H7 (cell line): ENCODE measurements around the gene KLHL17. TPM values are rescaled to one million over a fixed set of nuclear protein-coding genes. Genes with fewer than 3 reads are reported as not detected.
A peak's percentile ranks its signal among the peaks of the same experiment; 100 is the strongest.

ENCODE experiments used
- DNase-seq: peaks from one replicate; pipeline ENCODE4 v3.0.0; 2012
- H3K27me3 ChIP-seq: 2 replicates; pipeline ENCODE4 v1.6.0; 2011; ENCODE audit warnings: mild to moderate bottlenecking, low read length; ENCODE audit not compliant: control insufficient read depth, insufficient read depth
- H3K36me3 ChIP-seq: replicated peaks from 2 replicates; pipeline ENCODE4 v1.5.1; 2011; ENCODE audit warnings: low read length; ENCODE audit not compliant: control insufficient read depth, insufficient read depth
- H3K4me3 ChIP-seq: 2 replicates; pipeline ENCODE4 v1.5.1; 2011; ENCODE audit warnings: low read depth, mild to moderate bottlenecking, control low read depth, low read length, moderate library complexity; ENCODE audit not compliant: insufficient read depth
- total RNA-seq: library from RNA; depleted of rRNA; stranded (reverse); fragments of >200 nt; shearing (Covaris generic); gene quantifications from 2 replicates; pipeline ENCODE4 v1.2.3, GENCODE V29; 2014; rRNA removed

The KLHL17 gene
- total RNA-seq: 50.8 and 87.8 TPM in 2 replicates

DNA sequence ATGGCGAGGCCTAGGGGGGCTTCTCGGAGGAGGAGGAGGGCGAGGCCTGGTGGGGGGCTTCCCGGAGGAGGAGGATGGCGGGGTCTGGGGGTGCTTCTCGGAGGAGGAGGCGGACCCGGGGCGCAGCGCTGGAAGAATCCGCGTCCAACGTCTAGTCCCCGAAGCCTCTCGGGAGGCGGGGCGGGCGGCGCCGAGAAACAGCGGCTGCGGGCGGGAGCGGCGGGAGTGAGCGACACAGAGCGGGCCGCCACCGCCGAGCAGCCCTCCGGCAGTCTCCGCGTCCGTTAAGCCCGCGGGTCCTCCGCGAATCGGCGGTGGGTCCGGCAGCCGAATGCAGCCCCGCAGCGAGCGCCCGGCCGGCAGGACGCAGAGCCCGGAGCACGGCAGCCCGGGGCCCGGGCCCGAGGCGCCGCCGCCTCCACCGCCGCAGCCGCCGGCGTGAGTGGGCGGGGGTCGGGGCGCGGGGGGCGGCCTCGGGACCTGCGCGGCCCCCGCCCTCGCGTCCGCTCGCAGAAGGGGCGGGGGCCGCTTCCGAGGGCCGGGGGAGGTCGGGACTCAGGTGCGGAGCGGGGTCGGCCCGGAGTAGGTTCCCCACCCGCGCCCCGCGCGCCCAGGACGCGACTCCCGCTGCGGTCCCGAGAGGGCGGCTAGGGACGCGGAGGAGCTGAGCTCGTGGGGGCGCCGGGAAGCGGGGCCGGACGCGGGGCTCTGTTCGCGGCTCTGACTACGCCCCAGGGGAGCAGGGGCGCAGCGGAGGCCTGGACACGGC is at the start of gene KLHL17:
KLHL17 (plus strand) TSS at position 222 of the 769 bp plus-strand sequence; CDS start at position 332, 110 bp downstream.
- Histone ChIP-seq H3K36me3 (peaks cover 9% of the 10 kb centered on the region), H3K27me3 (peaks cover 18% of the 10 kb centered on the region), H3K4me3 (peak within 1 kb of the TSS; percentile 76)
- peak; percentile 98 for DNase-seq

DNA sequence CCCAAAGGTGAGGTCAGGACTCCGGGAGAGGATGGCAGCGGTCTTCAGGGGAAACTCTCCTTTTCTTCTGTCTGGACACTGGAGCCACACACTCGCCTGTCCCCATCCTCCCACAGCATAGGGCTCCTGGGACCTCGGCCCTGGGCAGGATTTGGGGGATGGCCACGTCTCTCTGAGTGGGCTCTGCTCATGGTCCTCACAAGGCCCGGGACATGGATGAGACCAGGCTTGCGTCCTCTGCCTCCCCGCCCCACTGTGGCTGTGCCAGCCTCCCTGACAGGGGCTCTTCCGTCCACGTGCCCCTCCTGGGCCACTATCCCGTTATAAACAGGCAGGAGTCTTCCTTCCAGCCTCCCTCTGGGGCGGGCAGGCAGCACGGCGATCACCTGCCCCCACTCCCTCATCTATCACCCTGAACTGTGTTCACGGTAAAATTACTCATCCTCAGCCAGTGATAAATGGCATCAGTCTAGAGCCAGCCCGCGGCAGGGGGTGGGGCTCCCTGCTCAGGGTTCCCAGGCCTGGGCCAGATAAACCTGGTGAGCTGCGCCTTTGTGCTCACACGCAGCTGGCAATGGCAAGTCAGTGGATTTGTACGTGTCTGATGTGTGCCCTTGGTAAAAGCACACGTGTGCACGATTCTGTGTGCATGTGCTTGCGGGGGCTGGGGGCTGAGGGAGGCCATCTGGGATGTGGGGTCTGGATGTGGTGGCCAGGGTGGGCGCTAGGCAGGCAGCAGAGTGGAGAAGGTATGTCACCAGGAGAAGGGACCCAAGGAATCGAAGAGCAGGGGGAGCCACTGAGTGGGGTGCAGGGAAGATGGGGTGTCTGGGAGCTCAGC is 49.3 kb upstream of the KLHL17 start:
- Histone ChIP-seq H3K36me3 (no peaks in the 10 kb centered on the region), H3K27me3 (peaks cover 36% of the 10 kb centered on the region), H3K4me3 (no peak overlapping the region)
- peak; percentile 50 for DNase-seq

DNA sequence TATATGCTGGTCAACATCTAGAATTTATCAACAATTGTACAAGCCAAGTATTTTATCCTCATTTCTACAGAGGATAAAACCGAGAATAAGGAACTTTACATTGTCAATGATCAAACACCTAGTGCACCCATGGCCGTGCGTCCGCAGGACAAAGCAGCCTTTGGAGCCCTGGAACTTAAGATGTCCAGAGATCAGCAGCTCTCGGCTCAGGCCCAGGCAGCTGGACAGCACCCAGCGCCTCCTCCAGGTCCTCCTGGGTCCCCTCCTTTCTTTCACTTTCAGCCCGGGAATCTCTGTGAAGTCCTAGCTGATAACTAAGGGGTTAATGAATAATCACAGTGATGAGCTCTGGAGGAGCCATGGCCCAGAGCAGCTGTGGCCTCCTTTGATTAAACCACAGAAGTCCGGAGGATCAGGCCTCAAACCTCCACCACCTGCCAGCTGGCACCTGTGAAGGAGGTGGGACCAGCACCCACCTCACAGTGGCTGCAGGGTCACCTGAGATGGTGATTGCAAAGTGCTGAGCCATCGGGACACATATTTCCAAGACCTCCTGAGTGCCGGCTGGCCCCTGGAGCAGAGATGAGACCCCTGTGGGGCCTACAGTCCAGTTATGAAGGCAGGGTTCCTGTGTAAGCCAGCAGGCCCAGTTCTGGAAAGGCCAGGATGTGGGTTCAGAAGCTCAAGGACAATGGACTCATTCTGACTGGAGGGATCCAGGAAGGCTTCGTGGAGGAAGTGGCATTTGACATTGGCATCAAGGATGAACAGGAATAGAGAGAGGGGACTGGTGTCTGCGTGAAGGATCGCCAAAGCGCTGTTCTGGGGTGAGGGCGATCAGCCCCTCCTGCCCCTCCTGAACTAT is 48.3 kb upstream of the KLHL17 start:
- no peak overlapping the region for H3K4me3 ChIP-seq
- H3K27me3 ChIP-seq: peaks cover 29% of the 10 kb centered on the region
- no peaks in the 10 kb centered on the region for H3K36me3 ChIP-seq
- DNase-seq: peak; percentile 37

DNA sequence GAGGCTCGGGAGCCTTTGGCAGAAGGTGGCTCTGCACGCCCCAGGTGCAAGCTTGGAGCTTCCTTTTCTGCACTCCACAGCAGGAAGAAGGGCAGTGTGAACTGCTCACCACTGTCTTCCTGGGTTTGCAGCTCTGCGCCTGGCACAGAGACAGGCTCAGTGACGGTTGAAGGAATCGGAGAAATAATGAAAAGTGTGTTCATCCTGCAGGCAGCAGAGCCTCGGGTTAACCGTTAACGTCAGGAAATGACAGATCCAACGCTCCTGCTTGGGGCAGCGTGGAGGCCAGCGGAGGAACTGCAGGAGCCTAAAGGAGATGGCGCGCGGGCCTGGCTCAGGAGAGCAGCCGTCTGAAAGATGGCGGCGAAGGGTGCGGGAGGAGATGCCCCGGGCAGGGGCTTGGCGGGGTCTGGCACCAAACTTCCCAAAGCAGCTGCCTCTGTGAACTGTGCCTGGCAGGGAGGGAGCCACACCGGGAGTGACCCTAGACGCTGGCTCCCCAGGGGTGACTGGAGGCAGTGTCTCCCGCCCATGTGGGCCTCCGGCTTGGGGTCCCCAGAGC is 47.6 kb upstream of the KLHL17 start:
- Histone ChIP-seq H3K27me3 (peaks cover 32% of the 10 kb centered on the region), H3K36me3 (no peaks in the 10 kb centered on the region), H3K4me3 (no peak overlapping the region)
- DNase-seq: peak; percentile 90

DNA sequence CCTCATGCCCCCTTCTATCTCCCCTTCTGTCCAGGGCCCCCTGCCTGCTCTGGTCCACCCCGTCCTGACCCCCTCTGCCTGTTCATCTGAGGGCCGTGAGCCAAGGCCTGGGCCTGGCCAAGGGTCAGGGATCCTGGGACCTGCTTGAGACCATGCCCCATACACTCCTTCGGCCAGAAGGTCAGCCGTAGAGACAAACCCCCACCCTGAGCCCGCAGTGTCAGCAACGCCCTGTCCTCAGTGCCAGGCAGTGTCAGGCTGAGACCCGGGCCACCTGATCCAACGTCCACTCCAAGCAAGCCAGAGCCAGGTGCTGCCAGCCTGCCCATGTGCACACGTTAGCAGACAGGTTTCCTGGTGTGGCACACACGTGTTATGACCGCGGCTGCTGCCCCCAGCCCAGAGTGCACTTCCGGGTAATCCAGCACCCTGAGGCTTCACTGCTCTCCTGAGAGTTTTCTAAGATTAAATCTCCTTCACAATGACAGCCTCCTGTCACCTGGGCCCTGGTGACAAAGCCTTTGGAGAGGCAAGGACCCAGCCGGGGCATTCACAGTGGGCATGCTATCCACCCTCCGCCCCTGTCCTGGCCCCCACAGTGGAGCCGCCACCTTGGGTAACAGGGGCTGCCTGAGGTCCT is 46.8 kb upstream of the KLHL17 start:
- Histone ChIP-seq H3K36me3 (no peaks in the 10 kb centered on the region), H3K4me3 (no peak overlapping the region), H3K27me3 (peaks cover 38% of the 10 kb centered on the region)
- DNase-seq: peak; percentile 51

DNA sequence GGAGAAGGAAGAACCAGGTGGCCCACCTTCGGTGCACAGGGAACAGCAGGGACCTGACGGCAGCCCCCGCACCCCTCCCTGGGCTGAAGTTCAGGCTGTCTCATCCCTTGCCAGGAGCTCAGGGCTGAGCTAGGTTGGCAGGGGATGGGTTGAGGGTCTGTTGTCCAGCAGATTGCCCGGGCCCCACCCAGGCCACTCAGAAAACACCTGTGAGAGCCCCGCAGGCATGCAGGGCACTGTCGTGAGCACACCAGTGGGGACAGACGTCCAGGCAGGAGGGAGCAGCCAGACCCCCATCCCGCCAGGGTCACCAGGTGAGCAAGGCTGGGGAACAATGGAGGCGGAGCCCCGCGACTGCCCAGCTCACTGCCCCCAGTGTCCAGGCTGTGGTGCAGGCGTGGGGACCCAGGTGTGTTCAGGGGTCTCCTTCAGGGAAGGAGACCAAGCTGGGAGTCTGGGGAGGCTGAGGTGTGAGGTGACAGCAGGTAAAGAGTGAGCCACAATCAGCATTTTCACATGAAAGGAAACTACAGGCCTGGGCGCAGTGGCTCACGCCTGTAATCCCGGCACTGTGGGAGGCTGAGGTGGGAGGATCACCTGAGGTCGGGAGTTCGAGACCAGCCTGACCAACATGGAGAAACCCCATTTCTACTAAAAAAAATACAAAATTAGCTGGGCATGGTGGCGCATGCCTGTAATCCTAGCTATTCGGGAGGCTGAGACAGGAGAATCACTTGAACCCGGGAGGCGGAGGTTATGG is 46.1 kb upstream of the KLHL17 start:
- H3K36me3 ChIP-seq: no peaks in the 10 kb centered on the region
- H3K4me3 ChIP-seq: no peak overlapping the region
- H3K27me3 ChIP-seq: peaks cover 40% of the 10 kb centered on the region
- DNase-seq: peak; percentile 57

DNA sequence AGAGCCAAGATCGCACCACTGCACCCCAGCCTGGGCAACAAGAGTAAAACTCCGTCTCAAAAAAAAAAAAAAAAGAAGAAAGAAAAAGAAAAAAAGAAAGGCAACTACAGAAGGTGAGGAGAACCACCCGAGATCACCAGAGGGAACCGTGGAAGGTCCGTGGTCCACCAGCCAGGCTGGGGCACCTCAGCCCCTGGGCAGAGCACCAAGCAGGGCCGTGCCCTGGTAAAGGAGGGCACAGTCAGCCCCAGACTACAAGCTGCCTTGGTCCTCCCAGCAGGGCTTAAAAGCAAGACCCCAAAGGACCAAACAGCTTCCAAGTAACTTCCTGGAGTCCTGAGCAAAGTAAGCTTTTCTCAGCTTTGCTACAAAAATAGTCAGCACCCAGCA is 45.5 kb upstream of the KLHL17 start:
- DNase-seq: peak; percentile 43

DNA sequence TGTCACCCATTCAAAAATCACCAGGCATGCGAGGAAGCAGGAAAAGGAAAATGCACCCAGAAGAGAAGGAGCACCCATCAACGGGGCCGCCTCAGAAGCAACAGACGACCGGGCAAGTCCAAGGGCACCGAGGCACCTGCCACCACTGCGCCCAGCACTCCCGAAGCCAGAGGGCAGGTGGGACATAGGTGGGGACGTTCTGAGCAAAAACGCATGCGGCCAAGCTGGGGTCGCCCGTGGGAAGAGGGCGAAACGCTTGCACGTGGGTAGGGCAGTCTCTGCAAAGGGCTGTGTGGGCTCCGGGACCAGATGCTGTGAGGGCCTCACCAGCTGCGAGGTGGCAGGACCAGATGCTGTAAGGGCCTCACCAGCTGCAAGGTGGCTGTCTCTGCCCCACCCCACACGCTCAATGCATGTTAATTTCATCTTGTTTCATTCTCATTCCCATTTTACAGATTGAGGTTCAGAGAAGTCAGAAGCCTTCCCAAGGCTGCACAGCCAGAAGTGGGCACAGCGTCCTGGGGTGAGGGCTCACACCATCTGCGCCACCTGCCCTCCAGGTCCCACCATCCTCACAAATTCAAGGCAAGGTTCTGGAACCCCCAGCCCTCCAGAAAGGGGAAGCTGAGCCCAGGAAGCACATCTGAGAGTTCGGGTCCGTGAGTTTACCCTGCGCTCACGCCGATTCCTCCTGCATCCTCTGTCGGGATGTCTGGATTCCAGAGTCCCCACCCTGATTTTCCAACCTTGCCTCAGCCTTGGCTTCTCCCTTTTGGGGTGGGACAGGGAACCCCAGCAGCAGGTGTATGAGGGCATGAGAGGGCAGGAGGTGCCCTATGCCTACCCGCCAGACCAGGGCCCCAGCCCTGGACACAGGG is 44.9 kb upstream of the KLHL17 start:
- DNase-seq: peak; percentile 56
- Histone ChIP-seq H3K4me3 (no peak overlapping the region), H3K27me3 (peaks cover 51% of the 10 kb centered on the region), H3K36me3 (no peaks in the 10 kb centered on the region)

More for the DNA sequence above, 45.5 kb upstream of the KLHL17 start:
- Histone ChIP-seq H3K4me3 (no peak overlapping the region), H3K27me3 (peaks cover 44% of the 10 kb centered on the region), H3K36me3 (no peaks in the 10 kb centered on the region)

DNA sequence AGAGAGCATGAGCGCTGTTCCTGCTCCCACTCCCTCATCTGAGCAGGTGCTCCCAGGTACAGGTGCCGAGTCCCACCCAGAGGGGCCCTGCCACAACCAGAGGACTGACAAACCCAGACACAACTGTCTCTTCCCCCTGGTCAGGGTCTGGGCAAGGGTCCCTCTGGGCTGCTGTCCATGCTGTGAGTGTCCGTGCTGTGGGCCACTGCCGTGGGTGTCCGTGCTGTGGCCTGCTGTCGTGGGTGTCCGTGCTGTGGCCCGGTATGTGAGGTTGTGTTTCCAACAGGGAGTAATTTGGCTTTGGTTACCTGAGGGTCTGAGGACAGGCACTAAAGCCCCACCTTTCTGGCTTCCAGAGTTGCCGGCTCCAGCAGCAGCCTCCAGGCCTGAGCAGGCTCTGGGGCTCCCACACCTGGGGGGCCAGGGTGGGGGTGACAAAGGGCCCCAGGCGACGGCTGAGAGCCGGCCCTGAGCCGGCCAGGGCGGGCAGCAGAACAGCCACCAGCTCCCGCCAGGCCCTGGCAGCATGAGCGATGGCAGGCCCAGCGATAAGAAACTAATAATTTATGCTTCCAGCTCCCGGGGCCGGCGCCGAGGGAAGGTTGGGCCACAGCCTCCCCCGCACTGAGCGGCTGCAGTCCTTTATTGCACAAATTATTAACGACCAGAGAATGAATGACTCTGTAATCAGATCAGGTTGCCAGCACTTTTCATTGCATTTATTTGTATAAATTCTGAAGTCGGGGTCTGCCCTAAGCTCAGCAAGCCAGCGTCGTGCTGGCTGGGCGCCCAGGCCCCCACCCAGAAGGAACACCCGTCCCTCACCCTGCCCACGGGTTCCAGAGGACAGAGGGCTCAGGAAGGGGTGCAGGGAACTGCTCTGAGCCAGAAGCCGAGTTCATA is 44.0 kb upstream of the KLHL17 start:
- DNase-seq: no peak
- Histone ChIP-seq H3K36me3 (no peaks in the 10 kb centered on the region), H3K4me3 (no peak overlapping the region), H3K27me3 (peaks cover 59% of the 10 kb centered on the region)

DNA sequence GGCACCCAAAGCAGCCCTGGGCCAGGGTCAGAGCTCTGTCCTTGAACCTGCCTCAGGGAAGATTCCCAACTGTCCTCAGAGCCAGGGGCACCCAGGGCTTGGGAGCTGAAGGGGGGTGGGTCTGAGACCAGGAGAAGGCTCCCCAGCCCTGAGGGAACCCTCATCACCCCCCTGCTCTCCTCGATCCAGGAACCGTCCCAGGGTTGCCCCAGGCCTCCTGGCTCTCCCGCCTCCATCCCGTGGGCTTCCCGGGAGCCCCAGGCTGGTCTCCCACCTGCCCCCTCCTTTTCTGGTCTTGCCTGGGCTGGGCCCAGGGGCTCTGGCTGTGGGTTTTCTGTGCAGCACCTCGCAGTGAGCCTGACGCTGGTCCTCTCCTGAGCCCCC is 43.3 kb upstream of the KLHL17 start:
- Histone ChIP-seq H3K4me3 (no peak overlapping the region), H3K27me3 (peaks cover 65% of the 10 kb centered on the region), H3K36me3 (no peaks in the 10 kb centered on the region)
- no peak for DNase-seq

DNA sequence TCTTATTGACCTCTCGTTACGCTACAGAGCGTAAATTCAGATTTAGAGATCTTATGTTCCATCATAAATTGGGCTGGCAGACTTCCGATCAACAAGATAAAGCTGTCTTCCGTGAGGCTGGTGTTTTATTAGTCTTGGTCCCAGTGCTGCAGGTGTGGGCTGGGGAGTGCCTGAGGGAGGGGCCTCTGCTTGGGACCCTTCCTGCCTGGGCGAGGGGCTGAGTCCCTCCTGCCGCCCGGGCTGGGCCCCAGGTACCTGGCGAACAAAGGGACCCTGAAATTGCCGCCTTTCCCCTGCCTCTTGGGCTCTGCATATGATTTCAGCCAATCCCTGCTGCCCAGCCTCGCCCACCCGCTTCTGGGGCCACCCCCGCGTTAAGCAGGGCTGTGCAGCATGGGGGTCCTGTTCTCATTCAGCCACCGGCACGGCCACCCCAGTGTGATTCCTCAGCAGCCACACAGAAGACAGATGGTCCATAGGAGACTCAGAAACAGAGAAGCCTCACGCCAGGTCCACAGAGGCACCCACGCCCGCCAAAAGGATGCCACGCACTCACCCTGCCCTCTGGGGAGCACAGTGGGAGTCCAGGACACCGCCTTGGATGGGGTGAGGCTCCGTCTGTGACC is 42.8 kb upstream of the KLHL17 start:
- Histone ChIP-seq H3K4me3 (no peak overlapping the region), H3K36me3 (no peaks in the 10 kb centered on the region), H3K27me3 (peaks cover 65% of the 10 kb centered on the region)
- DNase-seq: no peak
